GM10248 (cell line): Measurements from ENCODE around the gene HSPA12A.

Experiments
- CTCF ChIA-PET: fragments of 300-600 bp; sonication (Branson Sonifier 250); formaldehyde crosslinking; extraction: SDS; loops from one replicate; lab custom pipeline; 2021; ENCODE audit warnings: antibody characterized with exemption; lab: Yijun Ruan, JAX
- POLR2A ChIA-PET: fragments of 350-650 bp; sonication (Branson Sonifier 250); formaldehyde crosslinking; extraction: SDS; loops from one replicate; lab custom pipeline; 2020; ENCODE audit warnings: antibody characterized with exemption; lab: Yijun Ruan, JAX
- DNase-seq: peaks from one replicate; pipeline ENCODE4 v3.0.0; 2012; ENCODE audit errors: extremely low spot score
- TF ChIP-seq, protein P1 (sequence below): IDR thresholded peaks from 2 replicates; pipeline ENCODE4 v1.5.1; 2012; ENCODE audit warnings: mild to moderate bottlenecking, low read depth; ENCODE audit errors: extremely low read depth, missing control alignments, control extremely low read depth

HSPA12A gene

DNA sequence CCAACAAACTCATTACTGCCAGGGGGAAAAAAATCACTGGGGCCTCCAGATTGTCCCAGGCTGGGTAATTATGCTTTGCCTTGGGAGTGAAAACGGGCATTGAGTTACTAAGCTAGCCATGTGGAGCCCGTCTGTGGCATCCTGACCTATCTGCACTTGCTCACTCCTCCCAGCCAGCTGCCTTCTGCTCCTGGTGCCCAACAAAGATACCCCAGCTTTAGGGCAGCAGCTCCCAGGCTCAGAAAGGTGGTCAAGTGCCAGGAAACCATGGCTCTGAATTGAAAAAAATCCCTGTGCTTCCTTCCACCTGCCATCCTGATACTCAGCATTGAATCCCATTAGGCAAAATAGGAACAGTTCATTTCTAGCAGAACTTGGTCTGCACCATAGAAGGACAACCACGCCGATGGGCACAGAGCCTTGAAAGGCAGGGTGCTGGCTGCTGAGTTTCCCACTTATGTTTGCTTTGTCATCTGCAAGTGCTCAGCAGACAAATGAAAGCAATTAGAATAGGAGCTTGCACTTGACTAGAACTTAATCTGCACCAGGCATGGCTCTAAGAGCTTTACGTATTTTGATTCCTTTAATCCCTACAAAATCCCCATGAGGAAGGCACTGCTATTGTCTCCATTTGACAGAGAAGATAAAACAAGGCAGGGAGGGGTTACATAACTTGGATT is 42.8 kb downstream of the HSPA12A start:
- TF ChIP-seq, protein P1, sequence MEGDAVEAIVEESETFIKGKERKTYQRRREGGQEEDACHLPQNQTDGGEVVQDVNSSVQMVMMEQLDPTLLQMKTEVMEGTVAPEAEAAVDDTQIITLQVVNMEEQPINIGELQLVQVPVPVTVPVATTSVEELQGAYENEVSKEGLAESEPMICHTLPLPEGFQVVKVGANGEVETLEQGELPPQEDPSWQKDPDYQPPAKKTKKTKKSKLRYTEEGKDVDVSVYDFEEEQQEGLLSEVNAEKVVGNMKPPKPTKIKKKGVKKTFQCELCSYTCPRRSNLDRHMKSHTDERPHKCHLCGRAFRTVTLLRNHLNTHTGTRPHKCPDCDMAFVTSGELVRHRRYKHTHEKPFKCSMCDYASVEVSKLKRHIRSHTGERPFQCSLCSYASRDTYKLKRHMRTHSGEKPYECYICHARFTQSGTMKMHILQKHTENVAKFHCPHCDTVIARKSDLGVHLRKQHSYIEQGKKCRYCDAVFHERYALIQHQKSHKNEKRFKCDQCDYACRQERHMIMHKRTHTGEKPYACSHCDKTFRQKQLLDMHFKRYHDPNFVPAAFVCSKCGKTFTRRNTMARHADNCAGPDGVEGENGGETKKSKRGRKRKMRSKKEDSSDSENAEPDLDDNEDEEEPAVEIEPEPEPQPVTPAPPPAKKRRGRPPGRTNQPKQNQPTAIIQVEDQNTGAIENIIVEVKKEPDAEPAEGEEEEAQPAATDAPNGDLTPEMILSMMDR: no peak
- CTCF ChIA-PET: interaction anchor here (1.4 to 1.8 kb wide), 2 partner anchors 18 to 97 kb away, joined by 3 to 9 read pairs; no protein-coding TSS in a partner anchor
- DNase-seq: no peak
- POLR2A ChIA-PET: no interaction called here

DNA sequence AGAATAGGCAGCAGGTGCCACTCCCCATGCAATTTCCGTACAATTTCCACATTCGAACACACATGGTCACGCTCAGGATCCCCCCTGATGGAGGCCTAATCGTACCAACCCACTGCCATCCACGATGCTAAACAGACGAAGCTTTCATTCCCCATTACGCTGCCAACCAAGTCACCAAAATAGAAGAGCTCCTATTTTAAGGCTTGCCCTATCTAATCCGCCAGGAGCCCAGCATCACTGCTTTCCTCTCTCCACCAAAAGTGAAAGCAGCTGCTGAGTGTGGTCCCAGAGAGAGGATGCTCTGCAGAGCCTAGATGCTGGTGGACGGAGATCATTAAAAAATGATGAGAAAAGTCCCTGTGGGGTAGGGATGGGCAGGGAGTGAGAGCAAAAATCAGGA is 43.3 kb downstream of the HSPA12A start:
- CTCF ChIA-PET: interaction anchor here (1.8 kb wide), 1 partner anchor 17 kb away, joined by 9 read pairs; no protein-coding TSS in a partner anchor
- no peak for DNase-seq
- POLR2A ChIA-PET: no interaction called here
- TF ChIP-seq, protein P1: no peak

DNA sequence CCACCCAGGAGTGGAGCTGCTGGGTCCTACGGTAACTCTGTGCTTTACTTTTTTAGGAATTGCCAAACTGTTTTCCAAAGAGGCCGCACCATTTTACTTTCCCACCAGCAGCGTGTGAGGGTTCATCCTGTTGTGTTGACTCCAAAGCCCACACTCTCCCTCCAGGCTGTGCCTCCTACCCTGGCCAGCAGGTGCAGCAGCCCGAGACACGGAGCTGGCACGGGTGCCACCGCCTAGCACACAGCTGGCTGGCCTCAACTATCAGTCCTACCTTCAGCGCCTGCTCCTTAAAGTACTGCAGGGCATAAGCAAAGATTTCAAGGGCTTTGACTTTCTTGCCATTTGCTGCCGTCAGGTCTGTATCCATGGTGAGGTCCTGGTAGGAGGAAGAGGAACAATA is 44.0 kb downstream of the HSPA12A start:
- CTCF ChIA-PET: no interaction called here
- TF ChIP-seq, protein P1: no peak
- POLR2A ChIA-PET: no interaction called here
- DNase-seq: no peak

DNA sequence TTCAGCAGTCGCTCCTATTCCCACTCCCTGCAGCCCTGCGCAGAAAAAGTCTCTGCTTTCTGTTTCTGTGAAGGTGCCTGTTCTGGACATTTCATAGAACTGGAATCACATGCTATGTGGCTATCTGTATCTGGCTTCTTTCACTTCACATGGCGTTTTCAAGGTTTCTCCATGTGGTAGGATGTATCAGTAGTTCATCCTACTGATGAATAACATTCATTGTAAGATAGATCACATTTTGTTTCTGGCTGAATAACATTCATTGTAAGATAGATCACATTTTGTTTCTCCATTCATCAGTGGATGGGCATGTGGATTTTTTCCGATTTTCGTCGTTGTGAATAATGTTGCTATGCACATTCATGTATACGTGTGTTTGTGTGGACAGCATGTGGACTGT is 44.5 kb downstream of the HSPA12A start:
- DNase-seq: no peak
- TF ChIP-seq, protein P1: no peak
- CTCF ChIA-PET: interaction anchor here (1.0 to 1.6 kb wide), 2 partner anchors 12 to 16 kb away, joined by 3 to 6 read pairs; no protein-coding TSS in a partner anchor

DNA sequence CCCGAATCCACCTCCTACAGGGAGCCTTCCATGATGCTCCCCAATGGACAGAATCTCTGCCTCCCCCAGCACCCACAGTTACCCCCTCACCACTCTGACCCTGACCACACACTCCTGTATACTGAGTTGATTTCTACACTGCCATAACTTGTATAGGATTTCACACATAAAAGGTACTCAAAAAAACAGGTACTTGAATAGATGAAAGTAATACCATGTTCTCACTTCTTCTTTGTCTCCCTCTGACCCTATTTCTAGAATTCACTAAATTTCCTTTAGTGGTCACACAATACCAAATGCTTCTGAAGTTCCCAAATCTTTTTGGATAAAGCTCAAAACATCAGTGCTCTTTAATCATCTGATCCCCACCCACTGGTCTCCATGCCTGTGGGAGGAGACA is 45.4 kb downstream of the HSPA12A start:
- CTCF ChIA-PET: interaction anchor here (0.7 to 1.6 kb wide), 3 partner anchors 9 to 15 kb away, joined by 3 to 6 read pairs (median 3); no protein-coding TSS in a partner anchor

More for the DNA sequence above, 44.5 kb downstream of the HSPA12A start:
- POLR2A ChIA-PET: no interaction called here

DNA sequence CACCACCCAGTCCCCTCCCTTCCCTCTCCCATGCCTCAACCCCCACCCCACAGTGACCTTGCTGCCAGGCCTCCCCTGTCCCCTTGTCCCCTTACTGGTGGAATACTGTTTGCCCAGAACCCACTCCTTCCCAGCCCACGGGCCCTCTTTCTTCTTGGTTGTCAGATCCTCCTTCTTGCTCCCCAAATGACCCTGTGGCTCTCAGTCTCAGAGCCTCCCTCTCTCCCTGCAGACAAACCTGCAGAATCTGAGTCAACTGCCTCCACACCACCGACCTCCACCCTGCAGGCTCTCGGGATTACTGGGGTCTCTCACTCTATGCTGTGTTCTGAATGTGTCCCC is 47.5 kb downstream of the HSPA12A start:
- TF ChIP-seq, protein P1: no peak
- ChIA-PET POLR2A (no interaction called here), CTCF (no interaction called here)
- DNase-seq: no peak

More for the DNA sequence above, 45.4 kb downstream of the HSPA12A start:
- no peak for DNase-seq
- POLR2A ChIA-PET: no interaction called here
- TF ChIP-seq, protein P1: no peak
